SH-SY5Y (cell line): Measurements from ENCODE around the gene GUCY2C.

Experiments used
- GATA2 ChIP-seq: IDR thresholded peaks from 2 replicates; pipeline ENCODE4 v1.6.1; 2011; ENCODE audit warnings: mild to moderate bottlenecking, low read depth, low read length
- GATA3 ChIP-seq: IDR thresholded peaks from 2 replicates; pipeline ENCODE4 v1.6.1; 2011; ENCODE audit warnings: low read depth, mild to moderate bottlenecking, low read length, moderate library complexity

Gene GUCY2C

GRCh38 chr12:14694970-14695369 lies 1.4 kb downstream of the GUCY2C start:
- no peak for TF ChIP-seq GATA2
- no peak for TF ChIP-seq GATA3

- no peak for TF ChIP-seq GATA2
Measured at GRCh38 chr12:14694145-14694714, 2.2 kb downstream of the GUCY2C start.

GRCh38 chr12:14693116-14693515 lies 3.3 kb downstream of the GUCY2C start:
- TF ChIP-seq GATA3 (no peak), GATA2 (no peak)

- no peak for TF ChIP-seq GATA2
- TF ChIP-seq GATA3 = no peak
Measured at GRCh38 chr12:14691560-14691959, 4.8 kb downstream of the GUCY2C start.

GRCh38 chr12:14689996-14690395 lies 6.4 kb downstream of the GUCY2C start:
- TF ChIP-seq GATA3 (no peak), GATA2 (no peak)

GRCh38 chr12:14689144-14689543 lies 7.3 kb downstream of the GUCY2C start:
- TF ChIP-seq GATA3 (no peak), GATA2 (no peak)

GRCh38 chr12:14681625-14682024 lies 14.8 kb downstream of the GUCY2C start:
- no peak for TF ChIP-seq GATA3
- TF ChIP-seq GATA2 = no peak

GRCh38 chr12:14681190-14681589 lies 15.2 kb downstream of the GUCY2C start:
- no peak for TF ChIP-seq GATA3
- no peak for TF ChIP-seq GATA2

GRCh38 chr12:14678547-14679150 lies 17.8 kb downstream of the GUCY2C start:
- TF ChIP-seq GATA2 (no peak), GATA3 (no peak)

GRCh38 chr12:14668591-14668990 lies 27.8 kb downstream of the GUCY2C start:
- no peak for TF ChIP-seq GATA2
- TF ChIP-seq GATA3 = no peak

- TF ChIP-seq GATA3 = no peak
- no peak for TF ChIP-seq GATA2
Measured at GRCh38 chr12:14665354-14666348, 30.7 kb downstream of the GUCY2C start.

GRCh38 chr12:14664434-14665023 lies 31.9 kb downstream of the GUCY2C start:
- TF ChIP-seq GATA3 (no peak), GATA2 (no peak)

GRCh38 chr12:14663002-14663401 lies 33.4 kb downstream of the GUCY2C start:
- no peak for TF ChIP-seq GATA3
- no peak for TF ChIP-seq GATA2

GRCh38 chr12:14656846-14657245 lies 39.6 kb downstream of the GUCY2C start:
- TF ChIP-seq GATA2 = no peak
- no peak for TF ChIP-seq GATA3
